Smooth muscle cell (in vitro differentiated cells): ENCODE measurements around the gene GAS6. TPM values are rescaled to one million over a fixed set of nuclear protein-coding genes. Genes with fewer than 3 reads are reported as not detected.

Experiments used
- DNase-seq: peaks from one replicate; lab custom pipeline; 2025; ENCODE audit not compliant: unreplicated experiment; lab: John Stamatoyannopoulos, UW
- H2AFZ ChIP-seq: fragments of 200-600 bp; sonication (generic); 2 replicates; pipeline ENCODE4 v1.6.0; 2016; ENCODE audit warnings: antibody characterized with exemption, low read depth, mild to moderate bottlenecking
- H3F3A ChIP-seq: fragments of 200-600 bp; sonication (generic); 2 replicates; pipeline ENCODE4 v1.6.0; 2017; ENCODE audit warnings: antibody characterized with exemption, low read depth
- H3K27ac ChIP-seq: fragments of 200-600 bp; sonication (generic); 2 replicates; pipeline ENCODE4 v1.5.1; 2016; ENCODE audit warnings: low read depth, mild to moderate bottlenecking
- H3K27me3 ChIP-seq: fragments of 200-600 bp; sonication (generic); 2 replicates; pipeline ENCODE4 v1.6.1; 2016; ENCODE audit warnings: low read depth, mild to moderate bottlenecking
- H3K36me3 ChIP-seq: fragments of 200-600 bp; sonication (generic); 2 replicates; pipeline ENCODE4 v1.5.1; 2016; ENCODE audit warnings: low read depth
- H3K4me1 ChIP-seq: fragments of 200-600 bp; sonication (generic); 2 replicates; pipeline ENCODE4 v1.5.1; 2016; ENCODE audit warnings: low read depth
- H3K4me2 ChIP-seq: fragments of 200-600 bp; sonication (generic); 2 replicates; pipeline ENCODE4 v1.6.0; 2016; ENCODE audit warnings: mild to moderate bottlenecking
- H3K4me3 ChIP-seq: fragments of 200-600 bp; sonication (generic); 2 replicates; pipeline ENCODE4 v1.5.1; 2016; ENCODE audit warnings: mild to moderate bottlenecking
- H3K79me2 ChIP-seq: fragments of 200-600 bp; sonication (generic); 2 replicates; pipeline ENCODE4 v1.6.0; 2016; ENCODE audit warnings: low read depth, mild to moderate bottlenecking
- H3K9ac ChIP-seq: fragments of 200-600 bp; sonication (generic); 2 replicates; pipeline ENCODE4 v1.6.0; 2016; ENCODE audit warnings: low read depth
- H3K9me3 ChIP-seq: fragments of 200-600 bp; sonication (generic); replicated peaks from 2 replicates; pipeline ENCODE4 v1.5.1; 2016; ENCODE audit warnings: low read depth
- H4K20me1 ChIP-seq: fragments of 200-600 bp; sonication (generic); 2 replicates; pipeline ENCODE4 v1.6.0; 2016; ENCODE audit warnings: low read depth
- WGBS: methylation state at CpG from one replicate; pipeline ENCODE4 v1.1.7; 2016; ENCODE audit warnings: low lambda C conversion rate; 5-methylcytosine and 5-hydroxymethylcytosine counted together
- polyA plus RNA-seq: library from polyadenylated mRNA; unstranded; fragments of >200 nt; fragmentation: Nextera tagmentation; extraction: Ambion mirVana; gene quantifications from 2 replicates; pipeline ENCODE4 v1.2.1, GENCODE V29; 2016
- total RNA-seq: library from RNA; depleted of rRNA; stranded (reverse); fragments of >200 nt; gene quantifications from 2 replicates; pipeline ENCODE4 v1.2.3, GENCODE V29; 2014
- TF ChIP-seq, protein P1 (sequence below): fragments of 200-600 bp; sonication (generic); IDR thresholded peaks from 2 replicates; pipeline ENCODE4 v1.5.1; 2017; ENCODE audit warnings: borderline replicate concordance, mild to moderate bottlenecking, antibody characterized with exemption; ENCODE audit not compliant: insufficient read depth, poor library complexity, severe bottlenecking

The GAS6 gene
- total and polyA plus RNA-seq, 2 experiments from 2014 or later: 21.7 to 45.2 TPM

DNA sequence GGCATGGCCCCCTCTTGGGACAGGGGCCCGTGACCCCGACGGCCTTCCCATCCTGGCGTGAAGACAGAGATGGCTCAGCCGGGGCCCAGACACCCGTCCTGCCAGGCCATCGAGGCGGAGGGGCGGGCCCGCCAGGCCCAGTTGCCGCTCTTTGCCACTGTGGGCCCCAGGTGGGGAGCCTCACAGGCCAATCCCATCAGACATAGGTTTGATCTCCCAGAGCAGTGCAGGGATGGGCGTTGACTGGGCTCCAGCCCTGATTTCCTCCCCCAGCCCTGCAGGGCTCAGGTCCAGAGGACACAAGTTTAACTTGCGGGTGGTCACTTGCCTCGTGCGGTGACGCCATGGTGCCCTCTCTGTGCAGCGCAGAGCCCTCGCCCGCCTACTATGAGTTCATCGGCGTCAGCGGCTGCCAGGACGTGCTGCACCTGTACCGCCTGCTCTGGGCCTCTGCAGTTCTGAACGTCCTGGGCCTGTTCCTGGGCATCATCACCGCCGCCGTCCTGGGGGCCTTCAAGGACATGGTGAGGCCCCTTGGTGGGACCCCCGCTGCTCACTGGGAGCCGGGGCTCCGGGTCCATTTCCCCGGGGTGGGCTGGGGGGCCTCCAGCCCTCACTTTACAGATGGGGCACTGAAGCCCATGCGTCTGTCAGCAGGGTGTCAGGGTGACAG lies 62.5 kb downstream of the GAS6 start:
- Histone ChIP-seq H3K4me3 (no peak overlapping the region), H3K36me3 (no peaks in the 10 kb centered on the region), H3K27me3 (no peaks in the 10 kb centered on the region), H3K9ac (no peak overlapping the region), H3K4me2 (no peak overlapping the region), H3K79me2 (no peaks in the 10 kb centered on the region), H3K4me1 (peaks cover 6% of the 10 kb centered on the region), H3F3A (no peaks in the 10 kb centered on the region), H3K27ac (no peak overlapping the region), H2AFZ (no peak overlapping the region), H4K20me1 (no peaks in the 10 kb centered on the region), H3K9me3 (no peaks in the 10 kb centered on the region)
- DNase-seq: no peak
- TF ChIP-seq, protein P1, sequence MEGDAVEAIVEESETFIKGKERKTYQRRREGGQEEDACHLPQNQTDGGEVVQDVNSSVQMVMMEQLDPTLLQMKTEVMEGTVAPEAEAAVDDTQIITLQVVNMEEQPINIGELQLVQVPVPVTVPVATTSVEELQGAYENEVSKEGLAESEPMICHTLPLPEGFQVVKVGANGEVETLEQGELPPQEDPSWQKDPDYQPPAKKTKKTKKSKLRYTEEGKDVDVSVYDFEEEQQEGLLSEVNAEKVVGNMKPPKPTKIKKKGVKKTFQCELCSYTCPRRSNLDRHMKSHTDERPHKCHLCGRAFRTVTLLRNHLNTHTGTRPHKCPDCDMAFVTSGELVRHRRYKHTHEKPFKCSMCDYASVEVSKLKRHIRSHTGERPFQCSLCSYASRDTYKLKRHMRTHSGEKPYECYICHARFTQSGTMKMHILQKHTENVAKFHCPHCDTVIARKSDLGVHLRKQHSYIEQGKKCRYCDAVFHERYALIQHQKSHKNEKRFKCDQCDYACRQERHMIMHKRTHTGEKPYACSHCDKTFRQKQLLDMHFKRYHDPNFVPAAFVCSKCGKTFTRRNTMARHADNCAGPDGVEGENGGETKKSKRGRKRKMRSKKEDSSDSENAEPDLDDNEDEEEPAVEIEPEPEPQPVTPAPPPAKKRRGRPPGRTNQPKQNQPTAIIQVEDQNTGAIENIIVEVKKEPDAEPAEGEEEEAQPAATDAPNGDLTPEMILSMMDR: no peak
- WGBS: 94% methylated on average over 33 of the region's 33 CpGs

DNA sequence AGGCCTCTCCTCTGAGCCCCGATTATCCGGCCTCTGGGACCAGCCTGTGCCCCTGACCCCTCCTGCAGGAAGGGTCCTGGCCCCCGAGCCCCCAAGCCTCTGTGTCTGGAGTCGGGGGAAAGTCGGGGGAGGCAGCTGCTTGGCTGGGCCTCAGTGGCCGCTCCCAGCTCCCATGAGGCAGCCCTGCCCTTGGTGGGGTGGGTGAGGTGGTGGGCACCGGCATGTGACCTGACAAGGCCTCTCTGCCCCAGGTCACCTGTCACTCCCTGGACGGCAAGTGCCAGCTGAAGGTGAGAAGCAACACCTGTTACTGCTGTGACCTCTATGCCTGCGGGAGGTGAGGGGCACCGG lies 63.3 kb downstream of the GAS6 start:
- WGBS: 95% methylated on average over 10 of the region's 10 CpGs
- H3K27ac ChIP-seq: no peak overlapping the region
- no peak overlapping the region for H3K4me2 ChIP-seq
- no peak overlapping the region for H3K9ac ChIP-seq
- no peak for DNase-seq
- no peaks in the 10 kb centered on the region for H3F3A ChIP-seq
- H3K27me3 ChIP-seq: no peaks in the 10 kb centered on the region
- H3K79me2 ChIP-seq: no peaks in the 10 kb centered on the region
- H4K20me1 ChIP-seq: no peaks in the 10 kb centered on the region
- H3K36me3 ChIP-seq: no peaks in the 10 kb centered on the region
- H3K4me3 ChIP-seq: no peak overlapping the region
- H3K4me1 ChIP-seq: peaks cover 6% of the 10 kb centered on the region
- H3K9me3 ChIP-seq: no peaks in the 10 kb centered on the region
- TF ChIP-seq, protein P1: no peak
- no peak overlapping the region for H2AFZ ChIP-seq

DNA sequence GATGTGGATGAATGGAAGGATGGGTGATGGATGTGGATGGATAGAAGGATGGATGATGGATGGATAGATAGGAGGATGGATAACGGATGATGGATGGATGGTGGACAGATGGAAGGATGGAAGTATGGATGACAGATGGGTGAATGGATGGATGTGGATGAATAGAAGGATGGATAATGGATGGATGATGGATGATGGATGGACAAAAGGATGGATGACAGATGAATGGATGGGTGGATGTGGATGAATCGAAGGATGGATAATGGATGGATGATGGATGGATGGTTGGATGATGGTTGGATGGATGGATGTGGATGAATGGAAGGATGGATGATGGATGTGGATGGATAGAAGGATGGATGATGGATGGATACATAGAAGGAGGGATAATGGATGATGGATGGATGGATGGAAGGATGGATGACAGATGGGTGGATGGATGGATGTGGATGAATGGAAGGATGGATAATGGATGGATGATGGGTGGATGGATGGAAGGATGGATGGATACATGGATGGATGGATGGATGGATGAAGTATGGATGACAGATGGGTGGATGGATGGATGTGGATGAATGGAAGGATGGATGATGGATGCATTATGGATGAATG lies 65.6 kb downstream of the GAS6 start:
- 84% methylated on average over 2 of the region's 2 CpGs for WGBS
- TF ChIP-seq, protein P1: no peak

More for the DNA sequence above, 65.6 kb downstream of the GAS6 start:
- no peak overlapping the region for H3K9ac ChIP-seq
- H3K4me1 ChIP-seq: peaks cover 6% of the 10 kb centered on the region
- no peak overlapping the region for H3K27ac ChIP-seq
- no peak overlapping the region for H3K4me2 ChIP-seq
- no peaks in the 10 kb centered on the region for H4K20me1 ChIP-seq
- no peak overlapping the region for H2AFZ ChIP-seq
- H3K36me3 ChIP-seq: no peaks in the 10 kb centered on the region
- H3K4me3 ChIP-seq: no peak overlapping the region
- no peaks in the 10 kb centered on the region for H3K79me2 ChIP-seq
- H3K9me3 ChIP-seq: no peaks in the 10 kb centered on the region
- no peak for DNase-seq
- no peaks in the 10 kb centered on the region for H3K27me3 ChIP-seq
- H3F3A ChIP-seq: no peaks in the 10 kb centered on the region
